Progenitor cell of endocrine pancreas (in vitro differentiated cells): Measurements from ENCODE around the gene SERINC3. TPM values are rescaled to one million over a fixed set of nuclear protein-coding genes. Genes with fewer than 3 reads are reported as not detected.
"Not testable (repeated sequence)": the region's sequence is repeated elsewhere in the genome, so short reads cannot be mapped to it uniquely, and the experiment has no call there.

ENCODE experiments used
- DNase-seq: peaks from one replicate; pipeline ENCODE4 v3.0.0; 2021; ENCODE audit warnings: low spot score; ENCODE audit not compliant: unreplicated experiment
- H3K27ac Mint-ChIP-seq: 2 replicates; pipeline ENCODE4 v1.8.0; 2021; ENCODE audit warnings: mild to moderate bottlenecking, moderate library complexity, mixed read lengths
- H3K27me3 Mint-ChIP-seq: 2 replicates; pipeline ENCODE4 v1.8.0; 2021; ENCODE audit warnings: mixed read lengths
- H3K36me3 Mint-ChIP-seq: 2 replicates; pipeline ENCODE4 v1.8.0; 2022; ENCODE audit warnings: mixed read lengths; ENCODE audit not compliant: insufficient read depth
- H3K4me1 Mint-ChIP-seq: 2 replicates; pipeline ENCODE4 v1.8.0; 2021; ENCODE audit warnings: low read depth, mixed read lengths
- H3K4me3 Mint-ChIP-seq: 2 replicates; pipeline ENCODE4 v1.8.0; 2021; ENCODE audit warnings: low read depth, mild to moderate bottlenecking, moderate library complexity, mixed read lengths
- H3K9me3 Mint-ChIP-seq: 2 replicates; pipeline ENCODE4 v1.8.0; 2021; ENCODE audit warnings: low read depth, mixed read lengths
- CTCF ChIP-seq: fragments of 200-600 bp; sonication (generic); IDR thresholded peaks from one replicate; pipeline ENCODE4 v1.5.0; 2021; ENCODE audit warnings: antibody characterized with exemption, mild to moderate bottlenecking; ENCODE audit not compliant: unreplicated experiment
- total RNA-seq: library from RNA; stranded (reverse); gene quantifications from 2 replicates; pipeline ENCODE4 v1.2.1, GENCODE V29; 2021

Gene SERINC3
- total RNA-seq, 1 donor from 2014 or later: 36.8 TPM

DNA sequence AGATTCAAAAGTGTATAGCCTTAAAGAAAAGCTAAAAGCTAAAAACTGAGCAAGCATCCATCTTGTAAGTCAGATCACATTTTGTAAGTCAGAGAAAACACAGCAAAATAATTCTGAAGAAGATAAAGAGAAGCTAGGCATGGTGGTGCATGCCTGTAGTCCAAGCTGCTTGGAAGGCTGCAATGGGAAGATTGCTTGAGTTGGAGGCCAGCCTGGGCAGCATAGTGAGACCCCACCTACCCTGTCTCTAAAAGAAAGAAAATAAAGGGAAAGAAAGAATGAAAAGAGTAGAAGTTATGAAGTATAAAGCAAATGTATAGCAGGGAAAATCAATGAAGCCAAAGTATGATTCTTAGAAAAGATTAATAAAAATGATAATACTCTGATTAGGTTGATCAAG is 40.0 kb upstream of the SERINC3 start:
- Mint-ChIP-seq H3K4me3 (no peak overlapping the region), H3K9me3 (no peaks in the 10 kb centered on the region), H3K36me3 (no peaks in the 10 kb centered on the region), H3K4me1 (peaks cover 2% of the 10 kb centered on the region), H3K27ac (no peak overlapping the region), H3K27me3 (no peaks in the 10 kb centered on the region)
- DNase-seq: no peak
- no peak for TF ChIP-seq CTCF

DNA sequence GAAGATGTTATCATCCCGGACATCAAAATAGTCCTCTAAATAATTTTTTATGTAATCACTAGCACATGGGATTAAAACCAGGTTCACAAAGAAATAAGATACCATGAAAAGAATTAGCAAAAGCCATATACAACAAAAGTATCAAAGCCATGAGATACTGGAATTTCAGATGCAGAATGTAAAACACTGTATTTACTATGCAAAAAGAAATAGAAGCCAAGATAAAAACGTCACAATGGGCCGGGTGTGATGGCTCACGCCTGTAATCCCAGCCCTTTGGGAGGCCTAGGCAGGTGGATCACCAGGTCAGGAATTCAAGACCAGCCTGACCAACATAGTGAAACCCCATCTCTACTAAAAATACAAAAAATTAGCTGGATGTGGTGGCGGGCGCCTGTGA is 38.9 kb upstream of the SERINC3 start:
- H3K27ac Mint-ChIP-seq, H3K4me1 Mint-ChIP-seq, H3K4me3 Mint-ChIP-seq, H3K27me3 Mint-ChIP-seq, DNase-seq, H3K36me3 Mint-ChIP-seq, H3K9me3 Mint-ChIP-seq: not testable (repeated sequence)

- Mint-ChIP-seq H3K27ac (no peak overlapping the region), H3K27me3 (no peaks in the 10 kb centered on the region), H3K4me3 (no peak overlapping the region), H3K4me1 (peaks cover 2% of the 10 kb centered on the region), H3K36me3 (no peaks in the 10 kb centered on the region), H3K9me3 (no peaks in the 10 kb centered on the region)
- DNase-seq: no peak
- no peak for TF ChIP-seq CTCF
Observed at GRCh38 chr20:44560229-44560628, 38.4 kb upstream of the SERINC3 start.

DNA sequence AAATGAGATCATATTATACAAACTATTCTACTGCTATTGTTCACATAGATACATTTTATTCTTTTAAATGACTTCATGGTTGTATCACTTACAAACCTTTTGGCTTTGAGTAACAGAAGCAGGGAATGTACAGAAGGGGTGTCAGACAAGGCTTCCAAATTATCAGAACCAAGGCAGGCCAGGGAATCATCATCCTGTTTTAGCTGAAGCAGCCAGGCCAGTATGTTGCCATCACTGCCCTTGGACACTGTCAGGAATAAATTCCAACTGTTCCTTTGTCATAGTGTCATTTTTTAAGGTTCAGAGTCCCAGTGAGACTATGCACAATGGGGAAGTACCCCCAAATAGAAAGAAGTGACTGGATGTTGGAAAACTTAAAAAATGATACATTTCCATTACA is 37.4 kb upstream of the SERINC3 start:
- Mint-ChIP-seq H3K4me1 (peaks cover 2% of the 10 kb centered on the region), H3K27ac (no peak overlapping the region), H3K36me3 (no peaks in the 10 kb centered on the region), H3K9me3 (no peaks in the 10 kb centered on the region), H3K4me3 (no peak overlapping the region), H3K27me3 (no peaks in the 10 kb centered on the region)
- no peak for DNase-seq
- TF ChIP-seq CTCF: no peak

DNA sequence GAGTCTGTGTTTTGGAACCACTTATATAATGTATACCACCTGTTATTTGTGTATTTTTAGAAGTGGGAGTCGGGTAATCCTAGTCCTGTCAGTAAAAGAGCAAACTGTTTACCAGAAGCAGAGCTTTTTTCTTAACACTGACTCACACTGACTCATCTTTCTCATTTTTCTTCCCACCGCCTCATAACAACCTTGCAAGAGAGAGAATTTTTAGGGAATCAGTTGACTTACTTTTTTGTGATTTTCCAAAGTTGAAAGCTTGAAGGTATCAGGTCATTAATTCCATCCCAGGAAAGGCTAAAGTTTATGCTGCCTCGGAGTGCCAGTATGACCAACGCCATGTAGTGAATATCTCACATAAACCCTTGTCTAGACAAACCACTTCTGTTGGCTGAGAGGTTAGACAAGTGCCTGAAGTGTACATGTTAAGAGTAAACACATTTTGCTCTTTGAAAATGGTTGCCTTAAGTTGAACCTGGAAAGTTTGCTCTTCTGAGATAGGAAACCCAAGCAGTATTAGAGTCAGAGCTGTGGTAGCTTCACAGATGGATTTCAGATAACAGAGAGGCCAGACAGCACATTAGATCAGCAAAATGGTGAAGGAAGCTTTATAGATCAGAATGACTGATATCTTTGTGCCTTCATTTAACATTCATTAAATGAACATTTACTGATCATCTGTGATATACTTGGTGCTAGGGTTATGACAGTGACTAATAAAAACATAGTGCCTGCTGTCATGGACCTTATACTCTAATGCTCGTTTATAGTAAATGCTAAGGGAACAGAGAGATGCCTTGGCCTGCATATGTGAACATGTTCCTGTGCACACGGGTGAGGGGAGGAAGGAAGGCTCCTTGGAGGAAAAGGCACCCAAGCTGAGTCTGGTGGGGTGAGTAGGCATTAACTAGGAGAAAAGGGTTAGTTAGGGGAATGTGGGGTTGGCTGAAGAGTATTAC is 31.4 kb upstream of the SERINC3 start:
- H3K27ac Mint-ChIP-seq: no peak overlapping the region
- no peak overlapping the region for H3K4me3 Mint-ChIP-seq
- peaks cover 31% of the 10 kb centered on the region for H3K4me1 Mint-ChIP-seq
- no peak for DNase-seq
- H3K36me3 Mint-ChIP-seq: no peaks in the 10 kb centered on the region
- TF ChIP-seq CTCF: no peak
- H3K27me3 Mint-ChIP-seq: peaks cover 3% of the 10 kb centered on the region
- H3K9me3 Mint-ChIP-seq: no peaks in the 10 kb centered on the region

GRCh38 chr20:44552568-44552949 is 30.7 kb upstream of the SERINC3 start:
- no peak for DNase-seq
- Mint-ChIP-seq H3K27me3 (peaks cover 3% of the 10 kb centered on the region), H3K9me3 (no peaks in the 10 kb centered on the region), H3K4me3 (no peak overlapping the region), H3K27ac (no peak overlapping the region), H3K36me3 (no peaks in the 10 kb centered on the region), H3K4me1 (peaks cover 33% of the 10 kb centered on the region)
- no peak for TF ChIP-seq CTCF
